ENCODE results near the gene BHLHE23.

DNA sequence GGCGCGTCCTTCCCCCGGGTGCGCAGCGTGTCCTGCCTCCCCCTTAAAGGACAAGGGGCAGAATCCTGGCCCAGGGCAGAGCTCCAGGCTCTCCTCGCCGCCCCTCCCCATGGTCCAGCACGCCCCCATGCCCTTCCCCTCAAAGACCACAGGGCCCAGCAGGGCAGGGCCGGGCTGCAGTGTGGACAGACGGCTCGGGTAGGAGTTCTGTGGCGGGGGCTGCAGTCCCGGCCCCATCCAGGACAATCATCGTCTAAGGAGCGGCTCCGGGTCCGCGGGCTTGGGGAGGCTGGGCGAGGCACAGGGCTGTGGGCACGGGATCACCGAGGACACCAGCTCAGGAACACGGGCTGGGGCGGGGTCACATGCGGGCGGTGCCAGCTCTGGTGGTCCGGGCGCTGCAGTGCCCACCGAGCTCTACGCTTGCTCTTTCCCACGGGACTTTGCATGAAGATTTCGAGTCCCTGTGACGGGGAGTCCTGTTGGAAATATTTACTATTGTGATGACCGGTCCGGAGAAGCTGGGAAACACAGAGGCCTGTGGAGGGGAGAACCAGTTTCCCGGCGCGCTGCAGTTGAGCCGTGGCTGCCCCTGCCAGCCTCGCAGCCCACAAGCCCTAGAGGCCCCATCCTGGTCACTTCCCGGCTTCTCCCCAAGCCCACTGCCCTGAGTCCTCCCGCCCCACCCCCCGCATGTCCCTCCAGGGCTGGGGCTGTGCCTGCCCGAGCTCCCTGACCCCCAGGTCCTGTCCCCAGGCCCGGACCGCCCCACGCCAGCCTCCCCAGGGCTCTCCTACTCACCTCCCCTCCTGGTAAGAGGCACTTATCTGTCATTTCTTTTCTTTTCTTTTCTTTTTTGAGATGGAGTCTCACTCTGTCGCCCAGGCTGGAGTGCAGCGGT, 33.7 kb downstream of the BHLHE23 start:
- no peak for TF ChIP-seq POLR2A (IDR thresholded peaks at IDR 0.05; ENCODE audit: low read depth, low read length)
- TF ChIP-seq TAF1 (IDR thresholded peaks at IDR 0.05; ENCODE audit: low read depth, low read length), result no peak
- no peak for TF ChIP-seq POU2F2 (IDR thresholded peaks at IDR 0.05; ENCODE audit: low read depth, low read length)
